Measurements from ENCODE around the gene SH3PXD2A. TPM values are rescaled to one million over a fixed set of nuclear protein-coding genes. Genes with fewer than 3 reads are reported as not detected.
A peak's percentile ranks its signal among the peaks of the same experiment; 100 is the strongest.

The SH3PXD2A gene
- total RNA-seq, 2 experiments from 2014 or later = 6.5 to 7.4 TPM

GRCh38 chr10:103590744-103591291 is 264.6 kb downstream of the SH3PXD2A start:
- ChIA-PET POLR2A (no interaction called here), CTCF (interaction anchor here (0.8 to 1.9 kb wide), 5 partner anchors 9 to 105 kb away, joined by 3 to 7 read pairs (median 3); no protein-coding TSS in a partner anchor)
- TF ChIP-seq CTCF (IDR thresholded peaks at IDR 0.05) = no peak
- intact Hi-C loops (cut with micrococcal nuclease) = no loop called here
- no peaks in the 10 kb centered on the region for H3K27me3 Mint-ChIP-seq
- H3K27ac Mint-ChIP-seq = no peak overlapping the region
- no peaks in the 10 kb centered on the region for H3K9me3 Mint-ChIP-seq
- no peak for ATAC-seq
- no peaks in the 10 kb centered on the region for H3K36me3 Mint-ChIP-seq (ENCODE audit: low read depth)
- DNase-seq = no peak
- H3K4me3 Mint-ChIP-seq = no peak overlapping the region
- H3K4me1 Mint-ChIP-seq (ENCODE audit: low read depth) = peaks cover 2% of the 10 kb centered on the region

GRCh38 chr10:103590060-103590459 is 265.3 kb downstream of the SH3PXD2A start:
- TF ChIP-seq CTCF (IDR thresholded peaks at IDR 0.05) = no peak
- ChIA-PET POLR2A (no interaction called here), CTCF (interaction anchor here (0.7 to 2.5 kb wide), 5 partner anchors 21 to 106 kb away, joined by 3 to 13 read pairs (median 3); no protein-coding TSS in a partner anchor)
- intact Hi-C loops (cut with micrococcal nuclease) = no loop called here
- Mint-ChIP-seq H3K4me3 (no peak overlapping the region), H3K36me3 (ENCODE audit: low read depth) (no peaks in the 10 kb centered on the region), H3K9me3 (no peaks in the 10 kb centered on the region), H3K4me1 (ENCODE audit: low read depth) (peaks cover 3% of the 10 kb centered on the region), H3K27ac (no peak overlapping the region), H3K27me3 (no peaks in the 10 kb centered on the region)
- no peak for ATAC-seq
- DNase-seq = no peak

- ChIA-PET CTCF (interaction anchor here (0.7 to 2.5 kb wide), 6 partner anchors 17 to 172 kb away, joined by 3 to 13 read pairs (median 4); no protein-coding TSS in a partner anchor), POLR2A (interaction anchor here (0.6 kb wide), 1 partner anchor 1966 kb away, joined by 3 read pairs; no protein-coding TSS in a partner anchor)
- intact Hi-C loops (cut with micrococcal nuclease) = no loop called here
- Mint-ChIP-seq H3K4me3 (no peak overlapping the region), H3K36me3 (ENCODE audit: low read depth) (no peaks in the 10 kb centered on the region), H3K9me3 (no peaks in the 10 kb centered on the region), H3K27ac (no peak overlapping the region), H3K4me1 (ENCODE audit: low read depth) (peaks cover 3% of the 10 kb centered on the region), H3K27me3 (no peaks in the 10 kb centered on the region)
- ATAC-seq (no peak), DNase-seq (no peak)
- TF ChIP-seq CTCF (IDR thresholded peaks at IDR 0.05) = no peak
These were observed 266.2 kb downstream of the SH3PXD2A start for GRCh38 chr10:103589074-103589630.

- ChIA-PET POLR2A (no interaction called here), CTCF (interaction anchor here (1.1 to 1.5 kb wide), 2 partner anchors 11 to 99 kb away, joined by 4 to 6 read pairs; no protein-coding TSS in a partner anchor)
- TF ChIP-seq CTCF (IDR thresholded peaks at IDR 0.05) = no peak
- no peak for DNase-seq
- intact Hi-C loops (cut with micrococcal nuclease) = no loop called here
- H3K27me3 Mint-ChIP-seq = peaks cover 1% of the 10 kb centered on the region
- peaks cover 6% of the 10 kb centered on the region for H3K4me1 Mint-ChIP-seq (ENCODE audit: low read depth)
- peaks cover 1% of the 10 kb centered on the region for H3K36me3 Mint-ChIP-seq (ENCODE audit: low read depth)
- H3K27ac Mint-ChIP-seq = no peak overlapping the region
- no peak for ATAC-seq
- H3K4me3 Mint-ChIP-seq = no peak overlapping the region
- no peaks in the 10 kb centered on the region for H3K9me3 Mint-ChIP-seq
These were observed 268.3 kb downstream of the SH3PXD2A start for GRCh38 chr10:103587073-103587472.

GRCh38 chr10:103585011-103585405 is 270.4 kb downstream of the SH3PXD2A start:
- DNase-seq (no peak), ATAC-seq (no peak)
- Mint-ChIP-seq H3K4me1 (ENCODE audit: low read depth) (peaks cover 6% of the 10 kb centered on the region), H3K27me3 (peaks cover 1% of the 10 kb centered on the region), H3K9me3 (no peaks in the 10 kb centered on the region), H3K36me3 (ENCODE audit: low read depth) (peaks cover 1% of the 10 kb centered on the region), H3K27ac (peak overlapping the region; percentile 49), H3K4me3 (peak overlapping the region; percentile 57)
- intact Hi-C loops (cut with micrococcal nuclease) = no loop called here
- no peak for TF ChIP-seq CTCF (IDR thresholded peaks at IDR 0.05)
- CTCF ChIA-PET = interaction anchor here (0.8 to 1.9 kb wide), 3 partner anchors 9 to 101 kb away, joined by 3 to 7 read pairs (median 3); no protein-coding TSS in a partner anchor
- POLR2A ChIA-PET = interaction anchor here (1.0 kb wide), 1 partner anchor 8 kb away, joined by 3 read pairs; no protein-coding TSS in a partner anchor

Data from activated CD8-positive, alpha-beta T cell treated with anti-CD3 and anti-CD28 coated beads for 36 hours (primary cell).